HUES6 (cell line): ENCODE measurements around the gene KLHDC4.

Source experiments
- H3K27ac ChIP-seq: 2 replicates; pipeline ENCODE4 v1.7.0; 2013; ENCODE audit warnings: low read depth, mild to moderate bottlenecking, low read length, inconsistent platforms
- H3K27me3 ChIP-seq: 2 replicates; pipeline ENCODE4 v1.6.1; 2013; ENCODE audit warnings: low read length; ENCODE audit not compliant: control insufficient read depth, insufficient read depth
- H3K36me3 ChIP-seq: 2 replicates; pipeline ENCODE4 v1.6.1; 2013; ENCODE audit warnings: low read length; ENCODE audit not compliant: control insufficient read depth, insufficient read depth
- H3K4me1 ChIP-seq: 2 replicates; pipeline ENCODE4 v1.6.1; 2013; ENCODE audit warnings: low read length; ENCODE audit not compliant: control insufficient read depth, insufficient read depth
- H3K4me3 ChIP-seq: 2 replicates; pipeline ENCODE4 v1.5.1; 2013; ENCODE audit warnings: low read depth, low read length
- H3K9ac ChIP-seq: one replicate; pipeline ENCODE4 v1.6.1; 2013; ENCODE audit warnings: mild to moderate bottlenecking, low read length
- H3K9me3 ChIP-seq: 2 replicates; pipeline ENCODE4 v1.6.1; 2013; ENCODE audit warnings: low read depth, low read length; ENCODE audit not compliant: control insufficient read depth, insufficient read depth

Gene KLHDC4

GRCh38 chr16:87713451-87714229, 52.1 kb downstream of the KLHDC4 start:
- Histone ChIP-seq H3K36me3 (peaks cover 72% of the 10 kb centered on the region), H3K4me3 (no peak overlapping the region), H3K9me3 (no peaks in the 10 kb centered on the region), H3K27me3 (no peaks in the 10 kb centered on the region), H3K27ac (no peak overlapping the region), H3K4me1 (no peaks in the 10 kb centered on the region), H3K9ac (no peak overlapping the region)

- H3K27ac ChIP-seq: no peak overlapping the region
- H3K9ac ChIP-seq: no peak overlapping the region
- H3K4me3 ChIP-seq: no peak overlapping the region
- no peaks in the 10 kb centered on the region; the same call in 1 of the 2 replicates for H3K4me1 ChIP-seq
- H3K36me3 ChIP-seq: peaks cover 77% of the 10 kb centered on the region
- H3K9me3 ChIP-seq: no peaks in the 10 kb centered on the region
- H3K27me3 ChIP-seq: no peaks in the 10 kb centered on the region
These were observed 53.5 kb downstream of the KLHDC4 start for GRCh38 chr16:87712184-87712762.

- peaks cover 77% of the 10 kb centered on the region for H3K36me3 ChIP-seq
- no peak overlapping the region for H3K27ac ChIP-seq
- H3K4me3 ChIP-seq: no peak overlapping the region
- no peaks in the 10 kb centered on the region for H3K27me3 ChIP-seq
- H3K9ac ChIP-seq: no peak overlapping the region
- peaks cover 9% of the 10 kb centered on the region; the same call in 1 of the 2 replicates for H3K4me1 ChIP-seq
- H3K9me3 ChIP-seq: no peaks in the 10 kb centered on the region
These were observed 54.9 kb downstream of the KLHDC4 start for GRCh38 chr16:87710887-87711286.

- Histone ChIP-seq H3K27me3 (no peaks in the 10 kb centered on the region), H3K4me1 (peaks cover 9% of the 10 kb centered on the region; the same call in 1 of the 2 replicates), H3K27ac (no peak overlapping the region), H3K9me3 (no peaks in the 10 kb centered on the region), H3K36me3 (peaks cover 72% of the 10 kb centered on the region), H3K9ac (no peak overlapping the region), H3K4me3 (no peak overlapping the region)
These were observed 56.1 kb downstream of the KLHDC4 start for GRCh38 chr16:87709677-87710076.

GRCh38 chr16:87708881-87709638, 56.7 kb downstream of the KLHDC4 start:
- Histone ChIP-seq H3K27ac (no peak overlapping the region), H3K36me3 (peaks cover 69% of the 10 kb centered on the region), H3K4me1 (peaks cover 9% of the 10 kb centered on the region; the same call in 1 of the 2 replicates), H3K9me3 (no peaks in the 10 kb centered on the region), H3K4me3 (no peak overlapping the region), H3K9ac (no peak overlapping the region), H3K27me3 (no peaks in the 10 kb centered on the region)

GRCh38 chr16:87707714-87708580, 57.8 kb downstream of the KLHDC4 start:
- Histone ChIP-seq H3K27ac (0 out of 2 replicates have a peak overlapping the region, but pooled peaks have one; percentile 18), H3K36me3 (peaks cover 77% of the 10 kb centered on the region), H3K9me3 (no peaks in the 10 kb centered on the region), H3K4me1 (peaks cover 9% of the 10 kb centered on the region; the same call in 1 of the 2 replicates), H3K9ac (no peak overlapping the region), H3K4me3 (no peak overlapping the region), H3K27me3 (no peaks in the 10 kb centered on the region)

- Histone ChIP-seq H3K4me3 (no peak overlapping the region), H3K9ac (no peak overlapping the region), H3K27ac (no peak overlapping the region), H3K9me3 (no peaks in the 10 kb centered on the region), H3K36me3 (peaks cover 76% of the 10 kb centered on the region), H3K4me1 (peaks cover 9% of the 10 kb centered on the region; the same call in 1 of the 2 replicates), H3K27me3 (no peaks in the 10 kb centered on the region)
These were observed 58.7 kb downstream of the KLHDC4 start for GRCh38 chr16:87707097-87707496.

- no peaks in the 10 kb centered on the region for H3K9me3 ChIP-seq
- H3K27ac ChIP-seq: no peak overlapping the region
- H3K4me1 ChIP-seq: peaks cover 9% of the 10 kb centered on the region; the same call in 1 of the 2 replicates
- no peaks in the 10 kb centered on the region for H3K27me3 ChIP-seq
- peaks cover 80% of the 10 kb centered on the region for H3K36me3 ChIP-seq
- H3K4me3 ChIP-seq: no peak overlapping the region
- H3K9ac ChIP-seq: no peak overlapping the region
These were observed 59.3 kb downstream of the KLHDC4 start for GRCh38 chr16:87706278-87707000.

- H3K9ac ChIP-seq: no peak overlapping the region
- H3K36me3 ChIP-seq: peaks cover 80% of the 10 kb centered on the region
- H3K9me3 ChIP-seq: no peaks in the 10 kb centered on the region
- H3K27me3 ChIP-seq: no peaks in the 10 kb centered on the region
- H3K27ac ChIP-seq: no peak overlapping the region
- H3K4me1 ChIP-seq: peaks cover 9% of the 10 kb centered on the region; the same call in 1 of the 2 replicates
- no peak overlapping the region for H3K4me3 ChIP-seq
These were observed 60.0 kb downstream of the KLHDC4 start for GRCh38 chr16:87705771-87706277.
